ENCODE data around the gene MMP1.

DNA sequence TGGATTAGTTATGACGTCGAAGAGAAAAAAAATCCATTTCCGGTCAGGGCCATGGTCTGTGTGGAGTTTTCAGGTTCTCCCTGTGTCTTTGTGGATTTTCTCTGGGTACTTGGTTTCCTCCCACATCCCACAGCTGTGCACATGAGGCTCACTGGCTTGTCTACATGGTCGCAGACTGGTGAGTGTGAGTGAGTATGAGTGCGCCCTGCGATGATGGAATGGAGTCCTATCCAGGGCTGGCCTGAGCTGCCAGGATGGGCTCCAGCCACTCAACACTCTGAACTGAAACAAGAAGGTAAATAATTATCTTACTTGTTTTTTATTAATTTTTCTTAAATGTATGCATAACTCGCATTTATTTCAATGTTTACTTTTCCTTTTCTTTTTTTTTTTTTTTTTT is 34.7 kb upstream of the MMP1 start:
- TF ChIP-seq, protein P1, sequence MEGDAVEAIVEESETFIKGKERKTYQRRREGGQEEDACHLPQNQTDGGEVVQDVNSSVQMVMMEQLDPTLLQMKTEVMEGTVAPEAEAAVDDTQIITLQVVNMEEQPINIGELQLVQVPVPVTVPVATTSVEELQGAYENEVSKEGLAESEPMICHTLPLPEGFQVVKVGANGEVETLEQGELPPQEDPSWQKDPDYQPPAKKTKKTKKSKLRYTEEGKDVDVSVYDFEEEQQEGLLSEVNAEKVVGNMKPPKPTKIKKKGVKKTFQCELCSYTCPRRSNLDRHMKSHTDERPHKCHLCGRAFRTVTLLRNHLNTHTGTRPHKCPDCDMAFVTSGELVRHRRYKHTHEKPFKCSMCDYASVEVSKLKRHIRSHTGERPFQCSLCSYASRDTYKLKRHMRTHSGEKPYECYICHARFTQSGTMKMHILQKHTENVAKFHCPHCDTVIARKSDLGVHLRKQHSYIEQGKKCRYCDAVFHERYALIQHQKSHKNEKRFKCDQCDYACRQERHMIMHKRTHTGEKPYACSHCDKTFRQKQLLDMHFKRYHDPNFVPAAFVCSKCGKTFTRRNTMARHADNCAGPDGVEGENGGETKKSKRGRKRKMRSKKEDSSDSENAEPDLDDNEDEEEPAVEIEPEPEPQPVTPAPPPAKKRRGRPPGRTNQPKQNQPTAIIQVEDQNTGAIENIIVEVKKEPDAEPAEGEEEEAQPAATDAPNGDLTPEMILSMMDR (IDR thresholded peaks at IDR 0.05), result no peak
- TF ChIP-seq POLR2A (IDR thresholded peaks at IDR 0.05), result no peak

Data from esophagus squamous epithelium (tissue), 4 donors.